A172 (cell line): ENCODE measurements around the gene DUS2. TPM values are rescaled to one million over a fixed set of nuclear protein-coding genes. Genes with fewer than 3 reads are reported as not detected.

ENCODE experiments used
- DNase-seq: peaks from one replicate; pipeline ENCODE4 v3.0.0-alpha.2; 2015; ENCODE audit warnings: low spot score
- total RNA-seq: library from RNA; depleted of rRNA; stranded (reverse); fragments of >200 nt; shearing (Covaris generic); gene quantifications from 2 replicates; pipeline ENCODE4 v1.2.3, GENCODE V29; 2014

The DUS2 gene
- total RNA-seq, 1 experiment from 2014 or later: 12.9 TPM

GRCh38 chr16:68046106-68046505 lies 23.0 kb downstream of the DUS2 start:
- no peak for DNase-seq

DNA sequence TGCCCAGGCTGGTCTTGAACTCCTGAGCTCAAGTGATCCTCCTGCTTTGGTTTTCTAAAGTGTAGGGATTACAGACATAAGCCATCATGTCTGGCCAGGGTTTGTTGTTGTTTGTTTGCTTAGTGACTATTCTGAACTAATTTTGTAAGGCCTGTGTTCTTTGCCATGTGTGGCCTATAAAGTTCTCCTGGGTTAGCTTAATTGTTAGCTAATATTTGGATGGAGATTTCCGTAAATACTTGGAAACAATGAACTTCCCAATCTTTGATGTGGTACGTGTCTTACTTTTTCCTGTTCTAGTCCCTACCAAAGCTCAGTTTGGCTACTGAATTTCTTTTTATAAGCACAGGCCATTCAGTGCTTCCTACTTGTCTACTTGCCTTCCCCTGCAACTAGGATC lies 24.9 kb downstream of the DUS2 start:
- DNase-seq: no peak

- no peak for DNase-seq
Measured at GRCh38 chr16:68049449-68049848, 26.4 kb downstream of the DUS2 start.

GRCh38 chr16:68055395-68055794 lies 32.3 kb downstream of the DUS2 start:
- DNase-seq: no peak

DNA sequence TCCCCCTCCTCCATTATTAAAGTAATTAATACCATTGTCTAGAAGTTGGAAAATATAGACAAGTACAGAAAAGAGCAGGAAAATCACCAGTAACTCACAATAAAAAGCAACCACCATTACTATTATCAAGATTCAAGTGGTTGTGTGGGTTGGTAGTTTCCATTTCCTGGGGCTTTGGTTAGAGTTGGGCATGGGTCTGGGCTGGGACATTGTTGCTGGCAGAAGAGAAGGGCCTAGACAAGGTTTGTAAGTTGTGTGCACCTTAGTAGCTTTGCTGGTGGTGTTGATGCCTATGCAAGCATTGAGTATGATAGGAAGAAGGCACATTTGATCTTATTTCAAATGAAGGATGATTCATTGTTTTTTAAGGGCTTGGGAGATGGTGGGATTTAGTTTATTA lies 36.7 kb downstream of the DUS2 start:
- no peak for DNase-seq

GRCh38 chr16:68061396-68061795 lies 38.3 kb downstream of the DUS2 start:
- no peak for DNase-seq

GRCh38 chr16:68062910-68063393 lies 39.9 kb downstream of the DUS2 start:
- no peak for DNase-seq

DNA sequence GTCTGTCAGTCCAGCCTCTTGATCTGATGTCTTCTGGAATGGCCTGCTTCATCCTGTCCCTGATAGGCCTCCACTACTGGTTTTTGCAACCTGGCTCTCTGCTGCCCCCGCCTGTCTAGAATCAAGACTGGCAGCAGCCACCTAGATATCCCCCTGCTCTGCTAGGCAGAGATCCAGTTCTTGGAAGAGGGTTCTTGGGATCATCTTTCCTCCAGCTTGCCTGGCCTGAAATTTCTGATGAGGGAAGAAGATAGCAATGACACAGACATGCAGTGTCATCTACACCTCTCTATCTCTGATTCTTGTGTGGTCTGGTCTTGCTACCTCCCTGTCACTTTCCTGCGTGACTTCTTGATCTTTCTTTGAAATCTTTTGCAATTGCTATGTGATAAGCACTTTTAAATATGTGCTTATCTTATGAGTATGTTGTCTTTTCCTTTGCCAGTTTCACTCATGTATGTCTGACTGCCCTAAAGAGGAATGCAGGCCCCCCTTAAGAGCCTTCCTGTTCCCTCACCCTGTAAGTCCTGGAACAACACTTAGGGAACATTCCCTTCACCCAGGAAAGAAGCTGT lies 41.8 kb downstream of the DUS2 start:
- DNase-seq: peak; percentile 55

DNA sequence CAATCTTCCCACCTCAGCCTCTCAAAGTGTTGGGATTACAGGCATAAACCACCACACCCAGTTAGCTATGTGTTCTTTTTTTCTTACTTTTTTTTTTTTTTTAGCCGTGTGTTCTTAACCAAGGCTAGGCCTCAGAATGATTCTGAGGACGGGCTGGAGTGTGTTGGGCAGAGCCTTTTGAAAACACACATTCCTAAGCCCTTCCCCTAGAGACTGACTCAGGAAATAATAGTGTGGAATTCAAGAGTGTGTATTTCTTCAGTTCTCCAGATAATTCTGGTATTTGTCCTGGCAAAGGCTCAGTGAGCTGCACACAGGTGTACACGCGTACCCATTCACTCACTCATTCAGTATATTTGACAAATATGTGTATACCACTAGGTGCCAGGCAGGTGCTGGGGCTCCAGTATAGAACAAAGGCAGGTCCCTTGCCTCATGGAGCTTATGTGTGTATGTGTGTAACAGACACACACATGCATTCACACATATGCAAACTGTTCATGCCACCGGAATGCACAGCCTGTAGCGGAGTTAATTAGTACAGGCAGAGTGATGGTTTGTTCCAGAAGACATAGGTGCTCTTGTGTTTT lies 42.7 kb downstream of the DUS2 start:
- peak; percentile 18 for DNase-seq

DNA sequence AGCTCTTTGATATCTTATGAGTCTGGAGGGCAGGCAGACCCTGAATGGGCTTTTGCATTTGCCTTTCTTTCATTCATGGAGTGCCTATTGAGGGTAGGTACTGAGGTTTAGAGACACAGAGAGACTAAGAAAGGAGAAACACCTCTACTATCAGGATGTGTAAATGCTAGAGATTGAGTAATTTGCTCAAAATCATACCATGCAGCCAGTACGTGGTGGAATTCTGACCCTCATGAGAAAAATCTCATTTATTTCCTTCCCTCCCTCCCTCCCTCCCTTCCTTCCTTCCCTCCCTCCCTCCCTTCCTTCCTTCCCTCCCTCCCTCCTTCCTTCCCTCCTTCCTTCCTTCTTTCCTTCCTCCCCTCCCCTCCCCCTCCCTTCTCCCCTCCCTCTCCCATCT lies 43.7 kb downstream of the DUS2 start:
- no peak for DNase-seq

DNA sequence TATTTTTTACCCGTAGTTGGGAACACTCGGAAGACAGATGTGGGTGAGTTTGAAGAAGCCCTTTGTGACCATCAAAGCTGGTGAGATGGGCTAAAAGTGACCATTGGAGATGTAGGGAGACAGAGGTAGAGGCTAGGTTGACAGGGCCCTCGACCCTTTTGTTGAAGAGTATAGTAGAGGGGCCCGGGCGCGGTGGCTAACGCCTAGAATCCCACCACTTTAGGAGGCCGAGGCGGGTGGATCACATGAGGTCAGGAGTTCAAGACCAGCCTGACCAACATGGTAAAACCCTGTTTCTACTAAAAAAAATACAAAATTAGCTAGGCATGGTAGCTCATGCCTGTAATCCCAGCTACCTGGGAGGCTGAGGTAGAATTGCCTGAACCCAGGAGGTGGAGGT lies 45.8 kb downstream of the DUS2 start:
- no peak for DNase-seq

GRCh38 chr16:68069511-68070248 lies 46.6 kb downstream of the DUS2 start:
- no peak for DNase-seq

GRCh38 chr16:68070249-68070730 lies 47.2 kb downstream of the DUS2 start:
- no peak for DNase-seq

DNA sequence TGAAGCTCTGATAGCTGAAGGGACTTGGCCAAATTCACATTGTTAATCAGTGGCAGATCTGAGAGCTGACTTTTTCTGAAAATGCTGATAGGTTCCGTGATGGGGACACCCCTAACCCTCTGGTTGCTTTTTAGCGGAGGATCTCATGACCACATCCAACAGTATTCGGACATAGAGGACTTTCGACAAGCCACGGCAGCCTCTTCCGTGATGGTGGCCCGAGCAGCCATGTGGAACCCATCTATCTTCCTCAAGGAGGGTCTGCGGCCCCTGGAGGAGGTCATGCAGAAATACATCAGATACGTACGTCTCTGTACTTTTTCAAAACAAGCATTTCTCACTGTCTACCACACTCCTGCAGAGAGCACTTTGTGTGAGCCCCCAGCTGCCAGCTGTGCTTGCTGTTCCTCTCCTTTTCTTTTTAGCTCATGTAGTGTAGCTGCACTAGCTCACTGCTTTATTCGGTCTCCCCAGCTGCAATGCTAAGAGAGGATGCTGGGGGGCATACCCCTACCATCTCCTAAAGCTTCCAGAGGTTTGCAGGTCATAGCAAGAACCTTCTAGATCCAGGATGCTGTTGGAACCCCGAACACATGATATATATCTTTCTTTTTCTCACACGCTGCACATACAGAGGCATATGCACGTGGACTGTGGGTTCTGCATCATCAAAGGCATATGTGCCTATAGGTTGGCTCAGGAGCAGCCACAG lies 47.9 kb downstream of the DUS2 start:
- no peak for DNase-seq

GRCh38 chr16:68071518-68071901 lies 48.4 kb downstream of the DUS2 start:
- no peak for DNase-seq

- peak; percentile 36 for DNase-seq
Measured at GRCh38 chr16:68072038-68072695, 49.1 kb downstream of the DUS2 start.

DNA sequence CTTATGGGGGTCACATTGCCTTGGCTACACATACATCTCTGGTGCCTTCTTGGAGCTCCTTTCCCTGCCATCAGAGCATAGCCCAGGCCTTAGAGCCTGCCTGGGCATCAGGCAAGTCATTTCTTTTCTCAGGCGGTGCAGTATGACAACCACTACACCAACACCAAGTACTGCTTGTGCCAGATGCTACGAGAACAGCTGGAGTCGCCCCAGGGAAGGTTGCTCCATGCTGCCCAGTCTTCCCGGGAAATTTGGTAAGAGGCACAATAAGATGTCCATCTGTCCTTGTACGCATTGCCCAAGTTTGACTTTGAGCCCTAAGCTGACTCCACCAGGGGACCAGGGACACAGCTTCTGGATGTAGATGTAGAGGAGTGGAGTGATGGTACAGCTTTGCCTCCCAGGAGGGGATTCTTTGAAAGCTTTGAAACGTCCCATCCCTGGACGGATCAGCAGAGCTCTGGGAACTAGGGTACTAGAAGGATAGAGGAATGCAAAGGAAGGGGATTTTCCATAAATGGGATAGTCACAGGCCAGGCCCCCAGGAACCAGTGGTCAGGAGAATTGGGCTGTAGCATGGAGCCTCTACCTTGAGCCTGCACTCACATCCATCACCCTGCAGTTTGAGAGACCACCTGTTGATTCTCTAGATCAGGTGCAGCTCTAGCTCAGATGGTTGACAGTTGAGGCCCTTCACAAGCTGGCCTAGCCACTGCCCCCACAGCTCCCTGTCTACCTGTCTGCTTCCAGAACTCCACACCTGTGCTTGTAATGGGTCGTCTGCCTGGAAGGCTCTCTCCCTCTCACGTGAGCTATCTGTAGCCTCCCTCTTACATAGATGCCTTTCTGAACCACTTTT lies 51.0 kb downstream of the DUS2 start:
- DNase-seq: no peak

- no peak for DNase-seq
Measured at GRCh38 chr16:68074850-68075555, 51.9 kb downstream of the DUS2 start.

GRCh38 chr16:68075980-68076379 lies 52.9 kb downstream of the DUS2 start:
- no peak for DNase-seq

- no peak for DNase-seq
Measured at GRCh38 chr16:68076560-68076959, 53.5 kb downstream of the DUS2 start.
